GM12801 (cell line): ENCODE data around the gene CD44.

Experiments
- TF ChIP-seq, protein P1 (sequence below): IDR thresholded peaks from one replicate; pipeline ENCODE4 v1.5.1; 2011; ENCODE audit warnings: control low read depth; ENCODE audit not compliant: insufficient read length; ENCODE audit errors: extremely low read depth

CD44 gene

GRCh38 chr11:35169112-35169511 lies 30.1 kb downstream of the CD44 start:
- TF ChIP-seq, protein P1, sequence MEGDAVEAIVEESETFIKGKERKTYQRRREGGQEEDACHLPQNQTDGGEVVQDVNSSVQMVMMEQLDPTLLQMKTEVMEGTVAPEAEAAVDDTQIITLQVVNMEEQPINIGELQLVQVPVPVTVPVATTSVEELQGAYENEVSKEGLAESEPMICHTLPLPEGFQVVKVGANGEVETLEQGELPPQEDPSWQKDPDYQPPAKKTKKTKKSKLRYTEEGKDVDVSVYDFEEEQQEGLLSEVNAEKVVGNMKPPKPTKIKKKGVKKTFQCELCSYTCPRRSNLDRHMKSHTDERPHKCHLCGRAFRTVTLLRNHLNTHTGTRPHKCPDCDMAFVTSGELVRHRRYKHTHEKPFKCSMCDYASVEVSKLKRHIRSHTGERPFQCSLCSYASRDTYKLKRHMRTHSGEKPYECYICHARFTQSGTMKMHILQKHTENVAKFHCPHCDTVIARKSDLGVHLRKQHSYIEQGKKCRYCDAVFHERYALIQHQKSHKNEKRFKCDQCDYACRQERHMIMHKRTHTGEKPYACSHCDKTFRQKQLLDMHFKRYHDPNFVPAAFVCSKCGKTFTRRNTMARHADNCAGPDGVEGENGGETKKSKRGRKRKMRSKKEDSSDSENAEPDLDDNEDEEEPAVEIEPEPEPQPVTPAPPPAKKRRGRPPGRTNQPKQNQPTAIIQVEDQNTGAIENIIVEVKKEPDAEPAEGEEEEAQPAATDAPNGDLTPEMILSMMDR, result no peak

DNA sequence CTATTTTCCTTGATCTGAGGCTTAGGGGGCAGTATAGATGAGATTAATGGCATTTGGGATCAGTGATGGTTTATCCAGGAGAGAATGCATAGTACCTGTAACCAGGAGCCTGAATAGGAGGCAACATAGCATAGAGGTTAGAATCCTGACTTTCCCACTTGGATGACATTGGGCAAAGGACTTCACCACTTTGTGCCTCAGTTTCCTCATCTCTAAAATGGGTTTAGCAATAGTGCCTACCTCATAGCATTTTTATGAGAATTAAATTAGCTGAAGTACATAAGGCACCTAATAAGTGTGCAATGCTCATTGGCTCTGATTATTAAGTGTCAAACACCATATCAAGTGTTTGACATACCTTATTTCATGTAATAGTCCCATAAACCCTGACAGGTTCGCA lies 30.8 kb downstream of the CD44 start:
- TF ChIP-seq, protein P1, result no peak

DNA sequence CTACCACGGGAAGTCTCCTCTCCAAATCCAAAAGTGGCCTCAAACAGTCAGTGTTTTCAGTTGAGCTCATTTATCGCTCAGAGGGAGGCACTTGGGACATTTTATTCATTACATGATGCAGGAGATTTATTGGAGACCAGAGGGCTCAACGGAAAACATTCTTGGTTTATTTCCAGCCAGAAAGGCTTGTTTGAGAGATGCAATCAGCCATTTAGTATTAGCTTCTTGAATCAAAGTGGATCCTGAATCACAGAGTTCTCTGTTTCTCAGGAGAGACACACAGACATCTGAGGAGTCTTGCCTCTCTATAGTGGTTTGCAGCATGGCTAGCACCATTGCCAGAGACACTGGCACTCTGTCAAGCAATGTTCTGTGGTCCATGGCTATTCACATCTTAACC lies 31.5 kb downstream of the CD44 start:
- TF ChIP-seq, protein P1, result no peak

DNA sequence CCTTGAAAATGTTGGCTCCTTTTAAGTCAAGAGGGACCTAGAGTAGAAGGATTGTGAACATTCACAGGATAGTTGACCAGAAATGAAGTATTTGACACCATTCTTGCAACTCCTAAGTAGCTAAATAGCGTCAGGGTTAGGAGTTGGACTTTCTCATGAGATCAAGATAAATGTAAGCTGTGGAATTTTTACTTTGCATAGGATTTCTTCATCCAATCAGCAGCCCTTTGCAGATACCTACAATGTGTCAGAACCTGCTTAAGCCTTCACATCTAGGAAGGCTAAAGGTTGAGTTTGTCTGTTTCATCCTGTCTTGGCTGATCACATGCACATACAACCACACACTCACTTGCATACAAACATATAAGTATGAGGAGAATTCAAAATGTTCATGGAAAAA lies 32.3 kb downstream of the CD44 start:
- TF ChIP-seq, protein P1, result no peak

- TF ChIP-seq, protein P1, result no peak
Measured at GRCh38 chr11:35173011-35173511, 34.1 kb downstream of the CD44 start.

- TF ChIP-seq, protein P1, result no peak
Measured at GRCh38 chr11:35173616-35174566, 34.9 kb downstream of the CD44 start.

- TF ChIP-seq, protein P1, result no peak
Measured at GRCh38 chr11:35174666-35175065, 35.7 kb downstream of the CD44 start.
